GM19395 (cell line): Measurements from ENCODE around the gene ZNF530.

Experiments
- ATAC-seq: cut with Tn5 transposase; IDR thresholded peaks from one replicate; pipeline ENCODE4 v1.9.1; 2021; ENCODE audit warnings: mild to moderate bottlenecking, moderate library complexity; ENCODE audit not compliant: unreplicated experiment

ZNF530 gene

DNA sequence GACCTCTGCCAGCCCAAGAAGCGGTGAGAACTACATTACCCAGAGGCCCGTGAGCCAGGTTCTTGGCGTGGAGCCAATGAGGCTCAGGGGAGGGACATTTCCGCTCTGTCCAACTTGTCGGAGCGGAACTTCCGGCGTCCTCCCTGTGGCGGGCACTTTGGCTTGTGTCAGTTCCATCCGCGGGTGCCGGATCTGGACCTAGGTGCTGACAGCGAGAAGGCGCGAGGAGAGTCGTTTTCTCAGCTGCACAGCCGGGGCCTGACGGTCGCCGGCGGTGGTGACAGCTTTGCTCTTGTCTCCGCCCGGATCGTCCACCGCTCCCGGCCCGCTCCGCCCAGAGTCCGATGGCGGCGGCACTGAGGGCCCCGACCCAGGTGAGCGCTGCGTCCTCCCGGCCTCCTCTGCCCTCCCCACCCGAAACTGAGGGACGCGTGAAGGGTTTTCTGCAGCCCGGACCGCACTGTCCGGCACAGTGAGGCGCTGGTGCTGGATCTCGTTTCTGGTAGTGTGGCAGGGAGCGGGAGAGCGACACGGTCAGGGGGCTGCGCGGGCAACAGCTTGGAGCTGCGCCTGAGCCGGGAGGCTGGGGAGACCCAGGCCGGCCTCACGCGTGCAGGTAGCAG is at the start of gene ZNF530:
TSS of gene ZNF530 (plus strand) at position 125 of the 623 bp plus-strand sequence. CDS start 4,461 bp downstream, outside the sequence.
- peak; percentile 98 for ATAC-seq

DNA sequence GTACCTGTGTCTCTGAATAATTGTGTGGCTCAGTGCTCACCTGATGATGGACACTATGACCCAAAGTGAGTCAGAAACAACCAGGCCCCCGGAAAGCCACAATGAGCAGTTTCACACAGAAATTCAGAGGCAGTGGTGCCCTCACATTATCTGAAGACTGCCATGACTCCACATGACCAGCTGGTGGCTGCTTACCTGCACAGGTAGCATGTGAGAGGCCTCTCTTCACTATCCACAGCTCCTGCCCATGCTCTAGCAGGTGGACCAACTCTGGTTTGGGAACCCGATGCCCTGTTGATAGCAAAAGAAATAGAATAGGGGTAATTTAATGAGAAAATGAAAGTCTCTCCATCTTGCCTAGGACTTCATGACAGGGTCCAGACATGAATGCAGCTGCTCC is 47.3 kb upstream of the ZNF530 start:
- ATAC-seq = no peak

DNA sequence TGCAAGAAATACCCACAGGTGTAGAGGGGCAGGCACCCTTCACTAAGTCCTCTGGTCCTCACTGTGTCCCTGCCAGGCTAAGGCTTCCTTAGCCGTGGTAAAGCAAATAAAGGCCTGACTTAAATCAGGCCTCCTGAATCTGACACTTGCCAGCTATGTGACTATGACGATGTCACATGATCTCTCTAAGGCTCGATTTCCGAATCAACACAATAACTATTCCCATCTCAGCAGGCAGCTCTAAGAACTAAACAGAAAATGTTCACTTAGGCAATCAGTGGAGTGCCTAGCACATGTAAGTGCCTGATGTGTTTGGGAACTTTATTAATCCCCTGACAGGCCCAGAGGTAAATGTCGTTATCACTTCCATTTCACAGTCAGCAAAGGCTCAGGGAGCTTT is 42.0 kb upstream of the ZNF530 start:
- no peak for ATAC-seq

DNA sequence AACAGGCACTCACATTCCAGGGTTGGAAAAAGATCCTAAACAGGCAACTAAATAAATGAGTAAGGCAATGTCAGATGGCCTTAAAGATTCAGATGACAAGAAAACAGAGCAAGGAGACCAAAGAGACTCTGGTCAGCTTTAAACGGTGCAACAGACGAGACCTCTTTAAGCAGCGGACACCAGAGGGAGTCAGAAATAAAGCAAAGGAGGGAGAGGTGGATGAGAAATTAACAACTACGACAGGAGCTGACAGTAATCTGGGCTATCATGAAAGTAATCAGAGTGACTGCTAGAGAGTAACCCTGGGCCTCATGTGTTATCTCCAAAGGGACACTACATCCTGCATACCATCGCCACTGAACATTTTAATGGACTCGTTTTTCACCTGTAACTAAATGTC is 41.2 kb upstream of the ZNF530 start:
- no peak for ATAC-seq

DNA sequence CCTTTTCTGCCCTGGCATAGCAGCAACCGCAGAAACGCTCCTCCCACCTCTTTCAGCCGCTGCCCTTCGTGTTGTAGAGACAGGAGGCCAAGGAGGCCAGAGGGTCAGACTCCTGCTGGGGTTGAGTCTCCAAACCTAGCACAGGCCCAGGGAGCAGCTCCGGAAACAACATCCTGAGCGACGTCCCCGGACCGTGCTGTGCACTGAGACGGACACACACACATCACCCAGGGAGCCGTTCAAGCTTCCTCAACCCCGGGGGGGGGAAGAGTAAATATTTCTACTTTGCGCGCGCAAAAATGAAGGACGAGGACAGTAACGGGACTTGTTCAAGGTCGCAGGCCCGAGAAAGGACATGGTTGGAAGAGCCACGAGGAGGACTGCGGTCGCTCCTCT is 40.7 kb upstream of the ZNF530 start:
- ATAC-seq = peak; percentile 41

DNA sequence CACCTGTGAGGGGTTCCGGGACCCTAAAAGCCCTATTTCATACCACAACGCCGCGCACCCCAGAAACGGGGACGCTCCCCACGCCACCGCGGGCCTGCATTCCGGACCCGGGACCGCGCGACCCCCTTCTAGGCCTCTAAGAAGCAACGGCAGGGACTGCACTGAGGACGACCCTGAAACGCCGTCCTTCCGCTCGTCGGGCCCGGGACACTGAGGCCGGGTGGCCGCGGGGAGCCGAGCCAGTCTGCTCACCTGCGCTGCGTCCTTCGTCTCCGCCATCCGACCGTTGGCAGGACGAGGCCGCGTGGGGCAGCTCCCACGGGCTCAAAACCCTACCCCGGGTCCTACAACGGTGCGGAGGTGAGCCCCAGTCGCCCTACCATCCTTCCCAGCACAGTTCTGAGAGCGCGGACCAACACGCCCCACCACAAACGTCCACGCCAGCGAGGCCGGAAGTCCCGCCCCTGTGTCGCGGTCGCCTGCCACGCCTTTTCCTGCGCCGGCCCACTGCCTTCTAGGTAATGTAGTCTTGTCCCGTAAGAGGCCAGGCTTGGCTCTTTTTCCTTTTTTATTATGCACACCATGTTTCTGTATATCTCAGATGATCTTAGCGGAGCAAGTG is 40.2 kb upstream of the ZNF530 start, which contains the start of gene ZNF550:
TSS of gene ZNF550 (minus strand) at position 460 of the 622 bp plus-strand sequence. CDS start at position 279, 181 bp downstream.
- ATAC-seq = peak; percentile 94

DNA sequence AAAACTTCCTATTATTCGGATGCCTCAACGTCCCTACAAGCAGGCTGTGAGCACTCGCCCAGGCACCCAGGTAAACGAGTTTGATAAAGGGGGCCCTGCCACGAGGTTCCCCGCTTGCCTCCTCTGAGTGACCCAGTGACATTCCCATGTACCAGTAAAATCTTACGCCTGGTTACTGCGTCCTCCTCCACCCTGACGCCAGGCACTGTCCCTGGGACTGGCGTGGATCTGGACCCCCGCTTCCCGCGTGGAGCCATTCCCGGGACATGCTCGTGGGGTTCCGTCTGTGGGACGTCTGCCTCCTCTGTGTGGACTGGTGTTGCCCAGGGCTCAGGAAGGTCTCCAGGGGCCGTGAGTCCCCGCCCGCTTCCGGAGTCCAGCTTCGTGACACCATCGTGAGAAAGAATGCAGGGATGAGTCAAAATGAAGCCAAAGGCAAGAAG is 39.6 kb upstream of the ZNF530 start:
- ATAC-seq = no peak

DNA sequence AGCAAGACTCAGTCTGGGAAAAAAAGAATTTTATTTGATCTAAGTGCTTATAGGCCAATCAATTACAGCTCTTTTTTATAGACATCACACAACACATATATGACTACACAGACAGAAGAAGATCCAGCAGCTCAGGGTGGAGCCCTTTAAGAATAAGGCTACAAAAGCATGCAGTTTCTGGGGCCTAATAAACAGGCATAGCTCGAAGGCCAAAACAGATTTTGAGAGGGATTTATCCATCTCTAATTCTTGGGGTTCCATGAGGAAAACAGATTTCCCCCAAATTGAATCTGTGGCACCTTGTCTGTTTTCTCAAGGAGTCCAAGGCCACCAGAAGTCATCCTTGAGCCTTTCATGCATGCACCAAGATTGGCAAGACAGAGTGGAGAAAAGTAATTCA is 36.1 kb upstream of the ZNF530 start:
- no peak for ATAC-seq

DNA sequence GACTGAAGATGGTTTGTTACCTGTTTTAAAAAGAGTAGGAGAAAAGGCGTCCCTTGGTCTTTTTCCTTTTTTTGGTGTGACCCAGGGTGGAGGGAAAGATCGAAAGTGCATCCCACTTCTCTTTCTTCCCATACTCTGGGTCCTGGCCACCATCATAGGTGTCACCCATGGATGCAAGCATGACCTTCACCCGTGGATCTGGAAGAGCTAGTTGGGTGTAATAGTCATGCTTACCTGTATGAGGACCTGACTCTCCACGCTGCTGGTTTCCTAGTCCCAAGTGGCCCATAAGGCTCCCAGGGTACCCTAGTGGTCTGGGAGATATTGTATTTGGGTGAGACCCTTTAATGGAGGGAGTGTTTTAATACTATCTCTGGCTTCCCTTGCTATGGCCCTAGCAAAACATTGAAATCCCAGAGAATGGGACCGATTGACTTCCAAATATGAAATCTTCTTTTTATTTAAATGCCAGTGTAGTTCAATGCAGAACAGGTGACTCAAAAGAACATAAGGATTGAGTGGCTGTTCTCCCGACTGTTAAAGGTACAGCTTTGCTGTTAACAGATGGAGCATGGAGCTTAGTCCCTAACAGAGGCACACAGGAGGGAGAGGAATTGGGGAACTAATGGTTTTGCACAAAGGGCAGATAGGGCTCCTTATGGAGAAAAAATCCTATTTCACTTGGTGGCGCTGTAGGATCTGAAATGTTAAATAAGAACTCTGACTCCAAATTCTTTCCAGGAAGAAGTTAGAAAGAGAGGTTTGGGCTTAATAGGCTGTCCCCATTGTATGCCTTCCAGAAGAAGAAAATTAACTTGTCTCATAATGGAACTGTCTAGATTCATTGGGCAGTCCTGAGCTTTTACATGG is 33.1 kb upstream of the ZNF530 start:
- ATAC-seq = no peak

DNA sequence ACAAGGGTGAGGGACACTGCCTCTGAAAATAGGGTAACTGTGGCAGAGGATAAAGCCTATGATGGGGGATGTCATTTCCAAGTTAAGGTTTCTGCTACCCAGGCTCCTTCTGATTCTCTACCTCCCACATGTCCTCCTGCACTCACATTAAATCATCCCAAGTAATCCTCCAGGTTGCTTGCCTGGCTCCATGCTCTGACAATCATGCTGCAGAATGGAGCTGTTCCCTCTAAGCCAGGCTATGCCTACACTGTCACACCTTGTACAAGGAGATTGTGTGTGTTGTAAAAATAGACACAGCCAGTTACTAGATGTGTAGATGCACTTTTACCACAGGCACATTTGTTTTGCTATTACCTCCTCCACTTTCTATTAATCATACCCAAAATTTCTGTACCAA is 29.0 kb upstream of the ZNF530 start:
- no peak for ATAC-seq

DNA sequence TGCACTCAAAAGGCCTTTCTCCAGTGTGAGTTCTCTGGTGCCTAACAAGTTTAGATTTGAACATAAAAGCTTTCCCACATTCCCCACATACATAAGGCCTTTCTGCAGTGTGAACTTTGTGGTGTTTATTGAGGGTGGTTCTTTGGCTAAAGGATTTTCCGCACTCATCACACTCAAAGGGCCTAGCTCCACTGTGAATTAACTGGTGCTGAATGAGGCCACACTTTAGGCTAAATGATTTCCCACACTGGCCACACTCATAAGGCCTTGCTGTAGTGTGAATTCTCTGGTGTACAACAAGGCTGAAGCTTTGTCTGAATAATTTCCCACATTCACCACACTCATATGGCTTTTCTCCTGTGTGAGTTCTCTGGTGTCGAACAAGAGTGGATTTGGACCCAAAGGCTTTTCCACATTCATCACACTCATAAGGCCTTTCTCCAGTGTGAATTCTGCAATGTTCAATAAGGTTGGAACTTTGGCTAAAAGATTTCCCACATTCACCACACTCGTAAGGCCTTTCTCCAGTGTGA is 27.2 kb upstream of the ZNF530 start:
- ATAC-seq = no peak

DNA sequence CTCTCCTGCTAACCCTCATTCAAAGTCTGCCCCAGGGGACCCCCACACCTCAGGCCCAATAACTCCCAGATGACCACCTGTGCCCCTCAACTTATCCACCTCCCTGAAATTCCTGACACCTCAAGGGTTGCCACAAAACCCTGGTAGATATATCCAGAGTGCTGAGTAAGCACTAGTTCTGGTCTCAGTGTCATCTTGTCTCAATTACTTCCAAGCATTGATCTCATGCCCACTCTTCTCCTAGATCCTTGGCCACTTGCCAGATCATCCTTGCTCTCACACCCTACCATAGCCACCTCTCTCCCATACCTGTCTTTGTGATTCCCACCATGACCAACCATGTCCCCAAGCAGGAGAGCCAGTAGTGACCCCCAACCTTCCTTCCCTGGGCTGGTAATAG is 23.0 kb upstream of the ZNF530 start:
- ATAC-seq = no peak

DNA sequence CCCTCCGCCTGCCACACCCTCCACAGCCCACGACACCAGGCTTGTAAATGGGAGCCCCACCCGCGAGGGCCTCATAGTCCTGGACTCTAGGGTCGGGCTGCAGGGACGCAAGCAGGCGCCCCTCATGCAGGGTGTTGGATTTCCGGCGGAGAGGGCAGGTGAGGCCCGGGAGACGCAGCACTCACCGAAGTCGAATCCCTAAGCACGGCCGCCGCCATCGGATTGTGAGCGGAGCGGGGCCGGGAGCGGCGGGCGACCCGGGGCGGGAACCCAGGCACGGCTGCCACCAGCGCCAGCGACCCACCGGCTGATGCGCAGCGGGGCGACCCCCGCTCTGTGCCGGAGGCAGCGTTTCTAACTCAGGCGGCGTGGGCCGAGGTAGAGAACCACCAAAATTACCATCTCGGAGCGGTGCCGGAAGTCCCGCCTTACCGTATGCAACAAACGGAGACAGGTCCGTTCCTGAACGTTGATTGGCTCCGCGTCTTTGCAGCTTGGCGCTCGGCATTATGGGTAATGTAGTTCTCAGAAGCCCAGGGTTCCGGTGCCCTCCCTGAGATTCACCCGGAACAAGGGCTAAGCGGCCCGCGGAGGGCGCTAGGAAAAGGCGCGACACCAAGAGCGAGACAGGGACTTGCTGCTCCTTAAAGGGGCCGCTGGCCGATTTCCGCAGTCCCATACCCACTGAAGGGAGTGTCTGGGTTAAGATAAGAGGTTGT is 21.0 kb upstream of the ZNF530 start, which contains the start of gene ZNF416:
TSS of gene ZNF416 (minus strand) at position 425 of the 719 bp plus-strand sequence. CDS start at position 218, 207 bp downstream.
- ATAC-seq = peak; percentile 96

DNA sequence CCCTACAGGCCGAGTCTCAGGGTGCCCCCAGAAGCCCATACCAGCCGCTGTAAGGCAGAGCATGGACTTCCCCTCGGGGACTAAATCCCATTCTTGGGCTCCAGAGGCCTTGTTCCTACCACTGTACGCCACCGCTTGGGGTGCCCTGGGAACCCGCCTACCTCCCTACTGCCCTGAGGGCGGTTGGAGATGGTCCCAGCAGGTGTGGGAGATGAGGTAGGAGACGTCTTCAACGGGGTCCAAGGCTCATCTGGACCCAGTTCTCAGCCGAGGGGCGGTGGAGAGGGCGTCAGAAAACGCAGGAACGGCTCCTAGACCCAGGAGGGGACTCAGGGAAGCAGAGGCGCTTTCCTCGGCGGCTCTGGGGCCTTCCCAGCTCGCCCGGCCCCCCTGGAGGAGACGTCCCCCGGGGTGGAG is 16.6 kb upstream of the ZNF530 start:
- no peak for ATAC-seq

DNA sequence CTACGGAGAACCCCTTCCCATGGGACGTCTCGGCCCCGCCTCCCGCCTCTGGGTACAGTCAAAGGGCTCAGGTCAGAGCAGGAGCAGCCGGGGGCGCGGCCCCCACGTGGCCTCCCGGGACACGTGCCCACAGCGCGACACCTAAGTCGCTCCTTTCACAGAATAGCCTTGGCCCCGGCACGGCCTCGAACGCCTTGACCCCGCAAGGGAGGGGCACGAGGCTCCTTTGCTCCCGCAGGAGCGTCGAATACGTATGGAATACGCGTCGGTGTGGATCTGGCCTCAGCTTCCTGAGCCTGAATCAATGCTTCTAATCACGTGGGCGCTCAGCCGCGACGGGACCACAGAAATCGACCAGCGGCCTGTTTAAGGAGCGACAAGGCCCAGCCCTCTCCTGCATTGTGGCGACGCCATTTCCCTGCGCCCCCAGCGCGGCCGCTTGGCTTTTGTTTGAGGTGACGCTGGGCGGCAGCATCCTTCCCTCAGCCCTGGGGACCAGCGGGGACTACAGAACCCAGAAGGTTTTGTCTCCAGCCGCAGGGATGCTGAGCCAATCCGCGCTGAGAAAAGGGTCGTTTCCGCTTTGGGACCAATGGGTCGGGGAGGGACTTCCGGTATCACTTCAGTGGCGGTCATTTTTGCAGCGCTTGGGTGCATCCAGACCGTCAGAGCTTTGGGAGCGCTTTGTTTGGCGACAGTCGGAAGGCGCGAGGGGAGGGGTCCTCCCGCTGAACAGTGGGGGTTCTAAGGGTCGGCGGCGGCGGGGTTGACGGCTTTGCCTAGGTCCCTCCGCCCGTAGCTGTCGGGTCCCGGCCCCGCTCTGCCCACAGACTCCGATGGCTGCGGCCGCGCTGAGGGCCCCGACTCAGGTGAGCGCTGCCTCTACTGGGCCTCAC is 15.9 kb upstream of the ZNF530 start, which contains the start of gene ZIK1:
TSS of gene ZIK1 (plus strand) at position 625 of the 896 bp plus-strand sequence. CDS start at position 837, 212 bp downstream.
- peak; percentile 83 for ATAC-seq

DNA sequence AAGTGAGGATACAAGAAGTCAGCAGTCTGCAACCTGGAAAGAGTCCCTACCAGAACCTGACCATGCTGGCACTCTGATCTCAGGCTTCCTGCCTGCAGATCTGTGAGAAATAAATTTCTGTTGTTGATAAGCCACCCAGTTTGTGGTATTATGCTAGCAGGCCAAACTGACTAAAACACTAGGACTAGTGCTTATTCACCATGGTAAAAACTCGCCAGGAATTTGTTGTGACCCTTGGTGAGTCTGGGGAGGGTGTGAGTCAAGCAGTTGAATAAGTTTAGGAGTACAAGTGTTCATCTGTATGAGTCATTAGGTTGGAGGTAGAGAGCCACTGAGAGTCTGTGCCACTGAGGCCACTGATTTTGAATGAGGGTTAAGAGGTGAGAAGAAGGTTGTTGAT is 12.2 kb upstream of the ZNF530 start:
- no peak for ATAC-seq

DNA sequence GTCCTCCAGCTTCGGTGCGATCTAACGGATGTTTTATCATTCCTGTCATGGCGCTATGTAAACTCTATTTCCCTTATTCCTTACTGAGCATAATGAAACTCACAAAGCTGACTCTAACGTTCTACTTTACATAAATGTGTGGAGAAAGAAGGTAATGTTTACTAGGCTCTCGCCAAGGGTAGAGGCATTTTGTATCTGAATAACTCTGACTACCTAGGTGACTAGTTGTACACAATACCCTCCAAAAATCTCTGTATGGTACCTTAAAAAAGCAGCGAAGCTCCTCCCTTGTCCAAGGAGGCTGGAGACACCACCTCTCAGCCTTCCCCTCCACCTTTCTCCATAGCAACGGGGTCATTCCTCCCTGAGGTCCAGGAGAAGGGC is 316 bp upstream of the ZNF530 start:
- peak; percentile 31 for ATAC-seq

DNA sequence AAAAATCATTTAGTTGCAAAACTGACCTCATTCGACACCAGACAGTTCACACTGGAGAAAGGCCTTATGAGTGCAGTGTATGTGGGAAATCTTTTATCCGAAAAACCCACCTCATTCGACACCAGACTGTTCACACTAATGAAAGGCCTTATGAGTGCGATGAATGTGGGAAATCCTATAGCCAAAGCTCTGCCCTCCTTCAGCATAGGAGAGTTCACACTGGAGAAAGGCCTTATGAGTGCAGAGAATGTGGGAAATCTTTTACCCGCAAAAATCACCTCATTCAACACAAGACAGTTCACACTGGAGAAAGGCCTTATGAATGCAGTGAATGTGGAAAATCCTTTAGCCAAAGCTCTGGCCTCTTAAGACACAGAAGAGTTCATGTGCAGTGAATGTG is 7.2 kb downstream of the ZNF530 start:
- no peak for ATAC-seq

DNA sequence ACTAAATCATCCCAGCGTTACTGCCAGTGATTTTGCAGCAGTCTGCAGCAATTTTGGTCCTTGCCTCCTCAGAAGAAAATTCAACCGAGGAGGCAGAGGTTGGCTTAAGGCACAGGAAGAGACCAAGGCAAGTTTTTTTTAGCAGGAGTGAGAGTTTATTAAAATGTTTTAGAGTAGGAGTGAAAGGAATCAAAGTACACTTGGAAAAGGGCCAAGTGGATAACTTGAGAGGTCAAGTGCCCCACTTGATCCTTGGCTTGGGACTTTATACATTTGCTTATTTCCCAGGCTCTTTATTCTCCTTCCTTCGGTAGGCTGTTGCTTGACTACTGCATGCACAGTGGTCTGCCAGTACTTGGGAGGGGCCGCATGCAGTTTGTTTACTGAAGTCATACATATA is 11.4 kb downstream of the ZNF530 start:
- ATAC-seq = no peak
